Measurements from ENCODE around the gene CPLANE2.
"Not testable (repeated sequence)": the region's sequence is repeated elsewhere in the genome, so short reads cannot be mapped to it uniquely, and the experiment has no call there.

CPLANE2 gene

DNA sequence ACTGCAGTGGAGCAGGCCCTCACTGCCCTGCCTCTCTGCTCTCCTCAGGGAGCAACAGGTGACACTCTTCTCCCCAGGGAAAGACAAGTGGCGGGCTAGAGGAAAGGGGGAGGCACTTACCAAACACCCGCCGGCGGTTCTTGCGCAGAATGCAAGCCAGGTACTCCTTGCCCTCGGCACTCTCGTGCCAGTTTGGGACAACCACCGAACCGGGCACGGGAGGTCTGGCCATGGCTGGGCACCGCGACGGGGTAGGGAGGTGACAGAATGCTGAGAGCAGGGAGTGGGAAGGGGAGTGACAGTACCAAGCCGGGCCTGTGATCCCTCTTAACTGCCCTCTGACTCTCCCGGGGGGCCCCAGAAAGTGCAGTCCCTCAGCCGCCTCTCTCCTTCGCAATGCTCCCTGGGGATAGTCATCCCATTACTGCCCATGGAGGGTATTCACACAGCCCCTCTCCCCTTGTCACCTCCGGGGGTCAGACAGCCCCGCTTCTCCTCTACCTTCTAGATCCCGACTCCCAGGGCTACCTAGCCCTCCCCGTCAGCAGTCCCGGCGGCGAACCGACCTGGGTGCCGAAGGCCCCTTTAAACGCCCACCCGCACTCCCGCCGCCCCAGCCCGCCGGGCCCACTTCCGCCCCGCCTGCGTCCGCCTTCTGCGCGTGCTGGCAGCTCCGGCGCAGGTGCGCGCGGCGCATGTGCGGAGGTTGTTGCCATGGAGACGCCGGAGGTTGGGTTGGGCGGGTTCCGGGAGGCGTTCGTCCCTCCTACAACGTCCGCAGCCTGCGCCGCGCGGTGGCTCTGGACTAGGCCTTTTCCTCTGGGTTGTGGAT lies at the start of gene CPLANE2:
Gene CPLANE2, minus strand, starts transcription at position 673 of the 832 bp plus-strand sequence. Its CDS starts 441 bp downstream, at position 232.
- Mint-ChIP-seq H3K9me3 (no peaks in the 10 kb centered on the region), H3K4me3 (peak within 1 kb of the TSS; percentile 83), H3K4me1 (peaks cover 22% of the 10 kb centered on the region), H3K27ac (peak within 1 kb of the TSS; percentile 94), H3K36me3 (peaks cover 23% of the 10 kb centered on the region)
- DNase-seq (ENCODE audit: low spot score in 2 of 2) (peak; percentile 98 to 99), ATAC-seq (peak; percentile 90)

- peaks cover 5% of the 10 kb centered on the region for H3K4me1 Mint-ChIP-seq
Measured at GRCh38 chr1:16286122-16286521, 49.1 kb upstream of the CPLANE2 start.

GRCh38 chr1:16281765-16282164 lies 44.8 kb upstream of the CPLANE2 start:
- Mint-ChIP-seq H3K4me1 (no peaks in the 10 kb centered on the region), H3K36me3 (peaks cover 23% of the 10 kb centered on the region), H3K9me3 (no peaks in the 10 kb centered on the region), H3K4me3 (no peak overlapping the region), H3K27ac (no peak overlapping the region)
- DNase-seq (ENCODE audit: low spot score in 2 of 2) (no peak), ATAC-seq (no peak)

More at GRCh38 chr1:16286122-16286521, 49.1 kb upstream of the CPLANE2 start:
- no peak overlapping the region for H3K27ac Mint-ChIP-seq
- no peaks in the 10 kb centered on the region for H3K9me3 Mint-ChIP-seq
- H3K36me3 Mint-ChIP-seq, result peaks cover 31% of the 10 kb centered on the region
- DNase-seq (ENCODE audit: low spot score in 2 of 2) (no peak), ATAC-seq (no peak)
- no peak overlapping the region for H3K4me3 Mint-ChIP-seq

GRCh38 chr1:16279186-16279585 lies 42.2 kb upstream of the CPLANE2 start:
- Mint-ChIP-seq H3K4me3 (no peak overlapping the region), H3K36me3 (peaks cover 37% of the 10 kb centered on the region)

GRCh38 chr1:16276302-16277030 lies 39.5 kb upstream of the CPLANE2 start:
- H3K4me3 Mint-ChIP-seq, result no peak overlapping the region
- peaks cover 10% of the 10 kb centered on the region for H3K4me1 Mint-ChIP-seq
- DNase-seq (ENCODE audit: low spot score in 2 of 2) (no peak), ATAC-seq (no peak)
- H3K36me3 Mint-ChIP-seq, result peaks cover 38% of the 10 kb centered on the region
- no peaks in the 10 kb centered on the region for H3K9me3 Mint-ChIP-seq
- no peak overlapping the region for H3K27ac Mint-ChIP-seq

More at GRCh38 chr1:16279186-16279585, 42.2 kb upstream of the CPLANE2 start:
- Mint-ChIP-seq H3K9me3 (no peaks in the 10 kb centered on the region), H3K27ac (no peak overlapping the region), H3K4me1 (peaks cover under 1% of the 10 kb centered on the region)
- no peak for ATAC-seq
- DNase-seq (ENCODE audit: low spot score in 2 of 2), result no peak

DNA sequence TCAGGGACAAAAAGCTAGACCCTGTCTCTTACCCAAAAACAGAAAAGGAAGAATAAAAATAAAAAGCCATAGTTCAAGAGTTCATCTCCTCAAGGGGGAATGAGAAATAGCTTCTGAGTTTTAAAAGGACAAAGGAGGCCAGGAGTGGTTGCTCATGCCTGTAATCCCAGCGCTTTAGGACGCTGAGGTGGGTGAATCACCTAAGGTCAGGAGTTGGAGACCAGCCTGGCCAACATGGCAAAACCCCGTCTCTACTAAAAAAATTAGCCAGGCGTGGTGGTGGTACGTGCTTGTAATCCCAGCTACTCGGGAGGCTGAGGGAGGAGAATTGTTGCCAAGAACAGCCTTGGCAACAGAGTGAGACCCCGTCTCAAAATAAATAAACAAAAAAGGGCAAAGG lies 38.6 kb upstream of the CPLANE2 start:
- H3K4me3 Mint-ChIP-seq, result no peak overlapping the region
- ATAC-seq (no peak), DNase-seq (ENCODE audit: low spot score in 2 of 2) (no peak)
- H3K9me3 Mint-ChIP-seq, result no peaks in the 10 kb centered on the region
- H3K27ac Mint-ChIP-seq, result no peak overlapping the region
- peaks cover 19% of the 10 kb centered on the region for H3K4me1 Mint-ChIP-seq
- H3K36me3 Mint-ChIP-seq, result peaks cover 44% of the 10 kb centered on the region

- DNase-seq (ENCODE audit: low spot score in 2 of 2), result no peak
- Mint-ChIP-seq H3K27ac (no peak overlapping the region), H3K4me3 (no peak overlapping the region), H3K9me3 (no peaks in the 10 kb centered on the region), H3K4me1 (peaks cover 30% of the 10 kb centered on the region), H3K36me3 (peaks cover 42% of the 10 kb centered on the region)
- ATAC-seq, result no peak
Measured at GRCh38 chr1:16267690-16268180, 30.8 kb upstream of the CPLANE2 start.

GRCh38 chr1:16266411-16267118 lies 29.6 kb upstream of the CPLANE2 start:
- Mint-ChIP-seq H3K9me3 (no peaks in the 10 kb centered on the region), H3K27ac (peak overlapping the region; percentile 20), H3K4me1 (peaks cover 28% of the 10 kb centered on the region), H3K4me3 (no peak overlapping the region), H3K36me3 (peaks cover 44% of the 10 kb centered on the region)
- DNase-seq (ENCODE audit: low spot score in 2 of 2), result no peak
- no peak for ATAC-seq

DNA sequence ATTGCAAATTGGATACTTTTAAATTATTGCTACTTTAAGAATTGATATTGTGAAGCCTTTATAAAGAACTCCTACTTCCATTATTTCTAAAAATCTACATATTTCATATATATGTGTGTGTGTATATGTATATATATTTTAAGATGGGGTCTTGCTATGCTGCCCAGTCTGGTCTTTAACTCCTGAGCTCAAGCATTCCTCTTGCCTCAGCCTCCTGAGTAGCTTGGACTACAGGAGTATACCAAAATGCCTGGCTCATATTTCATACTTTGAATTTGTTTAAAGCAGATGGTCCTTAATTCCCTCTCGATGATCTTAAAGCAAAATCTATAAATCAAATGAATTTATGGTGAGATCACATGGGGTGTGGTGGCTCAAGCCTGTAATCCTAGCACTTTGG lies 25.1 kb upstream of the CPLANE2 start:
- ATAC-seq (no peak), DNase-seq (ENCODE audit: low spot score in 2 of 2) (no peak)
- Mint-ChIP-seq H3K4me1 (peaks cover 7% of the 10 kb centered on the region), H3K9me3 (no peaks in the 10 kb centered on the region), H3K36me3 (peaks cover 32% of the 10 kb centered on the region), H3K27ac (no peak overlapping the region), H3K4me3 (no peak overlapping the region)

DNA sequence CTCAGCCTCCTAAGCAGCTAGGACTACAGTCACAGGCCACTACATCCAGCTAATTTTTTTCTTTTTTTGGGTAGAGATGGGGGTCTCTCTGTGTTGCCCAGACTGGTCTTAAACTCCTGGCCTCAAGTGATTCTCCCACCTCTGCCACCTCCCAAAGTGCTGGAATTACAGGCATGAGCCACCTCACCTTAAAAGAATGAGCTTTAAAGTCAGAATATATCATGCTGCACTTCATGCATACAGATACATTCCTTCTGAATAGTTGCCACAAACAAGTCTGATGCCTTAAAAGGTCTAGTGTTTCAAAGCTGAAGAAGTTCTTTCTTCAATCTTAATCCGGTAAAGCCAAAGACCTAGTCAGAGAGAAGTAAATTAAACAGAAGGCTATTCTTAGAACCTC lies 23.8 kb upstream of the CPLANE2 start:
- DNase-seq (ENCODE audit: low spot score in 2 of 2) (no peak), ATAC-seq (no peak)
- Mint-ChIP-seq H3K4me1 (no peaks in the 10 kb centered on the region), H3K27ac (no peak overlapping the region), H3K4me3 (no peak overlapping the region), H3K36me3 (peaks cover 36% of the 10 kb centered on the region), H3K9me3 (no peaks in the 10 kb centered on the region)

- ATAC-seq, result no peak
- no peak overlapping the region for H3K4me3 Mint-ChIP-seq
- H3K36me3 Mint-ChIP-seq, result peaks cover 51% of the 10 kb centered on the region
- no peaks in the 10 kb centered on the region for H3K4me1 Mint-ChIP-seq
- no peak for DNase-seq (ENCODE audit: low spot score in 2 of 2)
- H3K27ac Mint-ChIP-seq, result peak overlapping the region; percentile 40
- H3K9me3 Mint-ChIP-seq, result no peaks in the 10 kb centered on the region
Measured at GRCh38 chr1:16258591-16259135, 21.7 kb upstream of the CPLANE2 start.

DNA sequence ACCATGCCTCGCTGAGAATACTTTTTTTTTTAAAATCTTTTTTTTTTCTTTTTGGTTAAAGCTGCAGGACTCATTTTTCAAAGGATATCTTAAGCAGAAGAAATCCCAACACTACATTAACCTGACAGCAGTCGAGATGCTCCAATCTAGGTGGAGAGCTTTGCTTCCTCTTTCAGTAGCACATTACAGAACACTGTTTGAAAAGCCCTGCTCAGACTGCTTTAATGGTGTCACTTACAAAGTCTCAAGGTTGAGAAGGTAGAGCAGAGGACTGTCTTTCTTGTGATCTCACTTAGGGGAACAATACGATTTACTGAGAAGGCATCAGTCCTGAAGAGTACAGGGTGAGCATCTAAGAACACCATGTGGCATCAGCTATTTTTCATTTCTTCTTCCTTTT lies 21.0 kb upstream of the CPLANE2 start:
- H3K4me3 Mint-ChIP-seq, result no peak overlapping the region
- H3K36me3 Mint-ChIP-seq, result peaks cover 51% of the 10 kb centered on the region
- no peak for DNase-seq (ENCODE audit: low spot score in 2 of 2)
- ATAC-seq, result no peak
- no peaks in the 10 kb centered on the region for H3K9me3 Mint-ChIP-seq
- no peaks in the 10 kb centered on the region for H3K4me1 Mint-ChIP-seq
- H3K27ac Mint-ChIP-seq, result peak overlapping the region; percentile 32

DNA sequence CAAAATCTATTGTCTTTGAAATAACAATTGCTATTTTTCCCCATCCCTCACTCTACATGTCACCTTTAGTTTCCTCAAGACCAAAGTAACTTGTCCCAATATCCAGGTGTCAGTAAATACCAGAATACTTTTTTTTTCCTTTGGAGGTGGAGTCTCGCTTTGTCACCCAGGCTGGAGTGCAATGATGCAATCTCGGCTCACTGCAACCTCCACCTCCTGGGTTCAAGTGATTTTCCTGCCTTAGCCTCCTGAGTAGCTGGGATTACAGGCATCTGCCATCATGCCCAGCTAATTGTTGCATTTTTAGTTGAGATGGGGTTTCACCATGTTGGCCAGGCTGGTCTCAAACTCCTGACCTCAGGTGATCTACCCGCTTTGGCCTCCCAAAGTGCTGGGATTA lies 20.6 kb upstream of the CPLANE2 start:
- H3K36me3 Mint-ChIP-seq, result peaks cover 55% of the 10 kb centered on the region
- H3K27ac Mint-ChIP-seq, result peak overlapping the region; percentile 32
- DNase-seq (ENCODE audit: low spot score in 2 of 2); H3K4me3 Mint-ChIP-seq; H3K4me1 Mint-ChIP-seq; H3K9me3 Mint-ChIP-seq; ATAC-seq: not testable (repeated sequence)

DNA sequence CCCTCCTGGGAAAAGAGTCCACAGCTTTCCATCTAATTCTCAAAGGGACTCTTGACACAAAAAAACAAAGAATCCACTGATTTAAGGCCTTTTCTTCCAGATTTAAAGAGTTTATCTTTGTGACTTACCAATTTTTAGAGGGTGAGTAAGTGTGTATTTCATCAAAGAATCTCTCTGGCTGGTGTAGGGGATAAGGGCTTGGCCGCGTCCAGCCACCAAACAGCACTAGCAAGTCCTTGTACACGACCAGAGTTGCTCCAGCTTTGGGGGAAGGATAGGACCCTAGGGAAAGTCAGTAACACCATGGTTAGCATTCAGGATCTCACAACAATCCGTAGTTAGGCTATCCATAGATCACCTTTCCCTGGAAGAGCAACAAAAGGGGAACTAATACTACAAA lies 19.5 kb upstream of the CPLANE2 start:
- Mint-ChIP-seq H3K4me1 (no peaks in the 10 kb centered on the region), H3K36me3 (peaks cover 61% of the 10 kb centered on the region), H3K9me3 (no peaks in the 10 kb centered on the region), H3K4me3 (no peak overlapping the region), H3K27ac (peak overlapping the region; percentile 75)
- no peak for ATAC-seq
- no peak for DNase-seq (ENCODE audit: low spot score in 2 of 2)
